ENCODE measurements around the gene DPH1.

DPH1 gene

GRCh38 chr17:2089021-2089422, 59.1 kb downstream of the DPH1 start:
- Histone ChIP-seq H3K27me3 (no peaks in the 10 kb centered on the region), H3K4me3 (ENCODE audit: low read depth in 1 of 2, low read length in 1 of 2) (peak overlapping the region in 1 of 2 experiments; percentile 19), H3K9me3 (no peaks in the 10 kb centered on the region), H3K4me1 (ENCODE audit: control insufficient read depth in 1 of 2, insufficient read depth in 1 of 2, low read depth in 1 of 2, low read length in 1 of 2) (peaks cover 74 to 78% of the 10 kb centered on the region in 2 experiments), H3K36me3 (no peaks in the 10 kb centered on the region), H3K27ac (peak overlapping the region; percentile 81)
- TF ChIP-seq CTCF (IDR thresholded peaks at IDR 0.05), result no peak

- Histone ChIP-seq H3K9me3 (no peaks in the 10 kb centered on the region), H3K36me3 (no peaks in the 10 kb centered on the region), H3K27ac (no peak overlapping the region), H3K4me1 (ENCODE audit: control insufficient read depth in 1 of 2, insufficient read depth in 1 of 2, low read depth in 1 of 2, low read length in 1 of 2) (peaks cover 62 to 66% of the 10 kb centered on the region in 2 experiments), H3K4me3 (ENCODE audit: low read depth in 1 of 2, low read length in 1 of 2) (no peak overlapping the region), H3K27me3 (no peaks in the 10 kb centered on the region)
- TF ChIP-seq CTCF (IDR thresholded peaks at IDR 0.05), result no peak
Observed at GRCh38 chr17:2090210-2090641, 60.3 kb downstream of the DPH1 start.

GRCh38 chr17:2090804-2091534, 61.0 kb downstream of the DPH1 start:
- no peaks in the 10 kb centered on the region for H3K27me3 ChIP-seq
- peaks cover 55 to 58% of the 10 kb centered on the region in 2 experiments for H3K4me1 ChIP-seq (ENCODE audit: control insufficient read depth in 1 of 2, insufficient read depth in 1 of 2, low read depth in 1 of 2, low read length in 1 of 2)
- no peaks in the 10 kb centered on the region for H3K36me3 ChIP-seq
- H3K27ac ChIP-seq, result no peak overlapping the region
- no peak overlapping the region for H3K4me3 ChIP-seq (ENCODE audit: low read depth in 1 of 2, low read length in 1 of 2)
- no peak for TF ChIP-seq CTCF (IDR thresholded peaks at IDR 0.05)
- no peaks in the 10 kb centered on the region for H3K9me3 ChIP-seq

GRCh38 chr17:2092253-2092652, 62.3 kb downstream of the DPH1 start:
- no peak for TF ChIP-seq CTCF (IDR thresholded peaks at IDR 0.05)
- Histone ChIP-seq H3K4me3 (ENCODE audit: low read depth in 1 of 2, low read length in 1 of 2) (no peak overlapping the region), H3K9me3 (no peaks in the 10 kb centered on the region), H3K36me3 (no peaks in the 10 kb centered on the region), H3K4me1 (ENCODE audit: control insufficient read depth in 1 of 2, insufficient read depth in 1 of 2, low read depth in 1 of 2, low read length in 1 of 2) (peaks cover 42 to 45% of the 10 kb centered on the region in 2 experiments), H3K27ac (no peak overlapping the region), H3K27me3 (no peaks in the 10 kb centered on the region)

- Histone ChIP-seq H3K27ac (no peak overlapping the region), H3K36me3 (no peaks in the 10 kb centered on the region), H3K9me3 (no peaks in the 10 kb centered on the region), H3K4me1 (ENCODE audit: control insufficient read depth in 1 of 2, insufficient read depth in 1 of 2, low read depth in 1 of 2, low read length in 1 of 2) (peaks cover 31 to 35% of the 10 kb centered on the region in 2 experiments), H3K27me3 (no peaks in the 10 kb centered on the region), H3K4me3 (ENCODE audit: low read depth in 1 of 2, low read length in 1 of 2) (no peak overlapping the region)
- no peak for TF ChIP-seq CTCF (IDR thresholded peaks at IDR 0.05)
Observed at GRCh38 chr17:2093349-2093748, 63.4 kb downstream of the DPH1 start.

All from neutrophil (primary cell).